ENCODE data around the gene CRISPLD2. TPM values are rescaled to one million over a fixed set of nuclear protein-coding genes. Genes with fewer than 3 reads are reported as not detected.

CRISPLD2 gene
- total RNA-seq, 4 donors from 2014 or later, result 19.6 to 319 (median 84.3) TPM

DNA sequence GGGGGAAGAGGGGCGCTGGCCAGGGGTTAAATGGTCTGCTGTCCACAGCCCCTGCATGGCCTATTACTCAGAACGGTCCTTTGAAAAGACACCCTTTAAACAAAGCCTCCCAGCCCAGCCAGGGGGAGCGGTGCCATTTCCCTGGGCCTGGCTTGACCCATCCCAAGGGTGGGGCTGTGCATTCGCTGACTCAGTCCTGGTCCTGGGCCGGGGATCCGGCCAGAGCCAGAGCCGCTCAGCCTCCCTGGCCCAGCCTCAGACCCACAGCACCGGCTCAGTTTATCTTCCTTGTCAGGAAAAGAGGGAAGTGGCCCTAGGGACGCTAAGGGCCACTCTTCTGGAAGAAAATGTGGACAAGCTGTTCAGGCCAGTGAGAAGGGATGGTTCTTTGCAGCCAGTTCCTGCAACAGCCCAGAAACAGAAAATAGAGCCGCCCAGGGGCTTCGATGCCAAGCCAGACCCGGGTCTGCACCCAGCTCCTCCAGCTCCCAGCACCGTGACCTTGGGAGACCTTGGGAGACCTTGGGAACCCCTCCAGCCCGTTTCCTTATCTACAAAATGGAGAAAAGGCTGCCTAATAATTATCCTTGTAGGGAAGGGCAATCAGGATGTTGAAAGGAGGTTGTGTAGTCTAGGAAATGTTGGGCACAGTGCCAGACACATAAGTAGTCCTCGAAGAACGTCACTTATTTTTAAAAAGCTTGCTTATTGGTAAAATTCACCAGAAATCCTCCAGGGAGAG lies 109.1 kb downstream of the CRISPLD2 start:
- H3K27ac ChIP-seq, result peak overlapping the region in 2 of 4 donors; percentile 24 to 52
- DNase-seq, result peak in 2 of 3 donors; percentile 59 to 63

DNA sequence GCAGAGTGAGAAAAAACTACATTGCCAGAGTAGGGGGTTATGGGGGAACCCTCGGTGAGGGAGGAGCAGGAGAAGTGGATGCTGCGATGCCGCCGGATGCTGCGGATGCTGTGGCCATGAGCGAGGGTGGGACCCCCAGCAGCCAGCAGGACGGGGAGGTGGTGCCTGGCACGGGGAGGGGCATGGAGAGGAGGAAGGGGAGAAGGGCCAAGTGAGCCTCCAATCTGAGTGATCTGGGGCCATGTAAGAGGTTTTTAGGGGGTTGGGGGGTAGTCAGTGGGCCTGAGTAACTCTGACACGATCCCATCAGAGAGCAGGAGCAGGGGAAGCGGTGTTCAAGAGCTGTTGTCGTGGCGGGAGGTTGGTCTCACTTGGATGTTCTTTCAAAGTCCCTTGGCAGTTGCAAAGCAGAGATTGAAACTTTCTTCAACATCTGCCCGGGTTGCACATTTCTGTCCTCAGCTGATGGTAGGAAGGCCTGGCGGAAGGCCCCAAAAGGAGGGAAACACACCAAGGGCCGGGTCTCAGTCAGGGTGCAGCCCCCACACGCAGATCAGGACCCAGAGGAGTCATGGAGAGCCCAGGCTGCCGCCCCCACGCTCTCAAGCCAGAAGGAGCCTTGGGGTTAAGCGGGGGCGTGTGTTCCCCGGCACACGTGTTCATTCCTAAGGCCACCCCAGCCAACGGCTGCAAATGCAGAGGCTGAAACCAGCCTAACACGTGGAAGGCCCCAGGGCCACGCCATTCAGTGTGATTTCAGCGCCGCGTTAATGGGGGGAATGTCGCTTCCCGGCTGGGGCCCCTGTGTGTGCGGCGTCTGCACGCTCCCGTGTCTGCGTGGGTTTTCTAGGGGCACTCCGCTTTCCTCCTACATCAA lies 109.9 kb downstream of the CRISPLD2 start:
- TF ChIP-seq POLR2A (IDR thresholded peaks at IDR 0.05), result no peak
- TF ChIP-seq, protein P1, sequence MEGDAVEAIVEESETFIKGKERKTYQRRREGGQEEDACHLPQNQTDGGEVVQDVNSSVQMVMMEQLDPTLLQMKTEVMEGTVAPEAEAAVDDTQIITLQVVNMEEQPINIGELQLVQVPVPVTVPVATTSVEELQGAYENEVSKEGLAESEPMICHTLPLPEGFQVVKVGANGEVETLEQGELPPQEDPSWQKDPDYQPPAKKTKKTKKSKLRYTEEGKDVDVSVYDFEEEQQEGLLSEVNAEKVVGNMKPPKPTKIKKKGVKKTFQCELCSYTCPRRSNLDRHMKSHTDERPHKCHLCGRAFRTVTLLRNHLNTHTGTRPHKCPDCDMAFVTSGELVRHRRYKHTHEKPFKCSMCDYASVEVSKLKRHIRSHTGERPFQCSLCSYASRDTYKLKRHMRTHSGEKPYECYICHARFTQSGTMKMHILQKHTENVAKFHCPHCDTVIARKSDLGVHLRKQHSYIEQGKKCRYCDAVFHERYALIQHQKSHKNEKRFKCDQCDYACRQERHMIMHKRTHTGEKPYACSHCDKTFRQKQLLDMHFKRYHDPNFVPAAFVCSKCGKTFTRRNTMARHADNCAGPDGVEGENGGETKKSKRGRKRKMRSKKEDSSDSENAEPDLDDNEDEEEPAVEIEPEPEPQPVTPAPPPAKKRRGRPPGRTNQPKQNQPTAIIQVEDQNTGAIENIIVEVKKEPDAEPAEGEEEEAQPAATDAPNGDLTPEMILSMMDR (IDR thresholded peaks at IDR 0.05), result no peak
- no peaks in the 10 kb centered on the region for H3K27me3 ChIP-seq
- peak overlapping the region in 2 of 4 donors; percentile 24 to 52 for H3K27ac ChIP-seq
- H3K4me1 ChIP-seq, result peaks cover 0 to 17% (median 0%) of the 10 kb centered on the region in 4 donors
- no peaks in the 10 kb centered on the region for H3K9me3 ChIP-seq
- H3K36me3 ChIP-seq, result no peaks in the 10 kb centered on the region
- H3K4me3 ChIP-seq, result no peak overlapping the region
- no peak for DNase-seq

More for the DNA sequence above, 109.1 kb downstream of the CRISPLD2 start:
- Histone ChIP-seq H3K4me1 (peaks cover 0 to 21% (median 0%) of the 10 kb centered on the region in 4 donors), H3K27me3 (no peaks in the 10 kb centered on the region), H3K4me3 (no peak overlapping the region), H3K9me3 (no peaks in the 10 kb centered on the region), H3K36me3 (no peaks in the 10 kb centered on the region)
- TF ChIP-seq, protein P1 (IDR thresholded peaks at IDR 0.05), result peak in 1 of 6 experiments; percentile 6
- TF ChIP-seq POLR2A (IDR thresholded peaks at IDR 0.05), result no peak

DNA sequence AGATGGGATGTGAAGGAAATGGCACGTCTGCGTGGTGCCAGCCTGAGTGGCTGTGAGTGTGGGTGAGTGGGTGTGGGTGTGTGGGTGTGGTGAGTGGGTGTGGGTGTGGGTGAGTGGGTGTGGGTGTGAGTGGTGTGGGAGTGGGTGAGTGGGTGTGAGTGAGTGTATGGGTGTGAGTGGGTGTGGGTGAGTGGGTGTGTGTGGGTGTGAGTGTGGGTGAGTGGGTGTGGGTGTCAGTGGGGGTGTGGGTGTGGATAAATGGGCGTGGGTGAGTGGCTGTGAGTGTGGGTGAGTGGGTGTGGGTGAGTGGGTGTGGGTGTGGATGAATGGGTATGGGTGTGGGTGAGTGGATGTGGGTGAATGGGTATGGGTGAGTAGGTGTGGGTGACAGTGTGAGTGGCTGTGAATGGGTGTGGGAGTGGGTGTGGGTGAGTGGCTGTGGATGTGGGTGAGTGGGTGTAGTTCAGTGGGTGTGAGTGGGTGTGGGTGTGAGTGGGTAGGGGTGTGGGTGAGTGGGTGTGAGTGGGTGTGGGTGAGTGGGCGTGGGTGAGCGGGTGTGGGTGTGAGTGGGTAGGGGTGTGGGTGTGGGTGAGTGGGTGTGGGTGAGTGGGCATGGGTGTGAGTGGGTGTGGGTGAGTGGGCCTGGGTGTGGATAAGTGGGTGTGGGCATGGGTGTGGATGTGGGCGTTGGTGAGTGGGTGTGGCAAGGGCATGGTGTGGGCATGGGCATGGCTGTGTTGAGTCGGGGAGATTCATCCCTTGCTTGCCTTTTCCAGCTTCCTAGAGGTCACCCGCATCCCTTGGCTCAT lies 110.7 kb downstream of the CRISPLD2 start:
- Histone ChIP-seq H3K27me3 (no peaks in the 10 kb centered on the region), H3K36me3 (no peaks in the 10 kb centered on the region), H3K4me1 (peaks cover 0 to 12% (median 0%) of the 10 kb centered on the region in 4 donors), H3K4me3 (no peak overlapping the region), H3K9me3 (no peaks in the 10 kb centered on the region), H3K27ac (peak overlapping the region in 1 of 4 donors; percentile 52)
- no peak for DNase-seq
- no peak for TF ChIP-seq POLR2A (IDR thresholded peaks at IDR 0.05)
- TF ChIP-seq, protein P1 (IDR thresholded peaks at IDR 0.05), result no peak

DNA sequence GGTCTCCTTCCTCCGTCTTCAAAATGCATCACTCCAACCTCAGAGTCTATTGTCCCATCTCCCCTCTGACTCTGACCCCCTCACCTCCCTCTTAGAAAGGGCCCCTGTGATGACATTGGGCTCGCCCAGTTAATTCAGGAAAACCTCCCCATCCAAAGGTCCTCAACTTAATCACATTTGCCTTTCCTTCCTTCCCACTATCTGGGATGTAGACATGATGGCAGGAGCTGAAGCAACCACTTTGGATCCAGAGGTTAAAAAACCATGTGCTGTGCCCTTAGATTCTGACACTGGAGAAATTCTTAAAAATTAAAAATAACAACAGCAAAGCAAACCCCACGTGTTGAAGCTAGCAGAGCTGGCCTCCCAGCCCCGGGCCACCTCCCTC lies 111.3 kb downstream of the CRISPLD2 start:
- H3K27me3 ChIP-seq, result no peaks in the 10 kb centered on the region
- peaks cover 0 to 12% (median 0%) of the 10 kb centered on the region in 4 donors for H3K4me1 ChIP-seq
- DNase-seq, result no peak
- no peak for TF ChIP-seq POLR2A (IDR thresholded peaks at IDR 0.05)
- TF ChIP-seq, protein P1 (IDR thresholded peaks at IDR 0.05), result no peak
- no peak overlapping the region for H3K27ac ChIP-seq
- no peaks in the 10 kb centered on the region for H3K36me3 ChIP-seq
- H3K4me3 ChIP-seq, result no peak overlapping the region
- H3K9me3 ChIP-seq, result no peaks in the 10 kb centered on the region

DNA sequence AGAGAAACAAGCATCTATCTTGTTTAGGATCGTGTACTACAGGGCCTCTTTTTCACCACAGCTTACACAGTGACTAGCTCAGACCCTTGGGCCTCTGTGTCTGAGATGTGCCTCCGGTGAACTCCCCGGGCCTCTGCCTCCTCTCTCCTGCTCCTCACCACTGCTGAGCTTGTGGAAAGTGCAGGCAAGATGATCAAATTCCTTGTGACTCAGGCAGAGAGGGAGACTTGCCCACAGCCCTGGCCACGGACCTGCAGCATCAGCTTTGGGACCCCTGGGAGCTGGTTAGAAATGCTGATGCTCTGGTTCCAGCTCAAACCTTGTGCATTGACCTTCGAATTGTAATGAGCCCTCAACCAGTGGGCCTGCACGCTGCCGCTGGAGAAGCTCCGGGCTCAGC lies 111.7 kb downstream of the CRISPLD2 start:
- Histone ChIP-seq H3K36me3 (no peaks in the 10 kb centered on the region), H3K27me3 (no peaks in the 10 kb centered on the region), H3K27ac (no peak overlapping the region), H3K9me3 (no peaks in the 10 kb centered on the region), H3K4me1 (peaks cover 0 to 12% (median 0%) of the 10 kb centered on the region in 4 donors), H3K4me3 (no peak overlapping the region)
- DNase-seq, result no peak
- TF ChIP-seq POLR2A (IDR thresholded peaks at IDR 0.05), result no peak
- TF ChIP-seq, protein P1 (IDR thresholded peaks at IDR 0.05), result no peak

Data from Peyer's patch (tissue), 4 donors.